ENCODE measurements around the gene IGSF3.
A peak's percentile ranks its signal among the peaks of the same experiment; 100 is the strongest.
"Not testable (repeated sequence)": the region's sequence is repeated elsewhere in the genome, so short reads cannot be mapped to it uniquely, and the experiment has no call there.

IGSF3 gene

DNA sequence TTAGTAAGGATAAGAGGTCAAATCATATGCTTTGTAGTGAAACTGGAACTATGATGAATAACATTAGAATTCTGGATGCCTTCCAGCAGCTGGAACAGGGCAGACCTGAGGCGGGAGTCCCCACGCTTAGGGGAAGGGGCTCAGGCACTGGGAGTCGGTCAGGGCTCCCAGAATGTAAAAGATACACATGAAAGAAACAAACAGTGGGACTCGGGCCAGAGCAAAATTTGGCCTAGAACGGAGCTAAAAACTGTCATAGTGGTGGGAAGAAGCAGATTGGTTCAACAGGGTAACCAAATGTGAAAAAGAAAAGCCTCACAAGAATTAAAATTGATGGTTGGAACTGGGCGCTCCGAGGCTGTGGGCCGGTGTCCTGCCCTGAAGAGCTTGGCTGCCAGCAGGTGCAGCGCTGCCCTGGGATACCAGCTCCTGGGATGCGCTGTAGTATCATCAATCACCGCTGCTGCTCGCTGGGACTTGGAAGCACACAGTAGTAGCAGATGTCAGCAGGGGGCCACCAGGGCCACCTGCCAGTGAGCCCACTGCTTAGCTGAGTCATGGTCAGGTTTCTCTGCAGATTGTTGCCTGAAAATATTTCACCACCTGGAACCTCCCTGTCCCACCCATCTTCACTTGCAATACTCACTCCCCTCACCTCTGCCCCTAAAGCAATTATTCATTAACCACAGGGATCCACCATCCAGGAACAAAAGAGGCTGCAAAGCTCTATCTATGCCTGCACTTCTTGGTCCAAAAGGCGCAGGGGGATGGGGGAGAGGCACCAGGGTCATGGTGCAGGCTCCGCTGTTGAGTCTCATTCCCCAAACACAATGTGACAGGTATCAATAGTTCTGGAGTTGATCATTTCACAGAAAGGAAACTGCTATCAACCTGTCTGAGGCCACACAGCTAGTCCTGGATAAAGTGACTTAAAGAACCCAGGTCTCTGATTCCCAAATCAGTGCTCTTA lies 24.9 kb downstream of the IGSF3 start:
- DNase-seq (ENCODE audit: low spot score); H3K9me3 Mint-ChIP-seq: not testable (repeated sequence)

DNA sequence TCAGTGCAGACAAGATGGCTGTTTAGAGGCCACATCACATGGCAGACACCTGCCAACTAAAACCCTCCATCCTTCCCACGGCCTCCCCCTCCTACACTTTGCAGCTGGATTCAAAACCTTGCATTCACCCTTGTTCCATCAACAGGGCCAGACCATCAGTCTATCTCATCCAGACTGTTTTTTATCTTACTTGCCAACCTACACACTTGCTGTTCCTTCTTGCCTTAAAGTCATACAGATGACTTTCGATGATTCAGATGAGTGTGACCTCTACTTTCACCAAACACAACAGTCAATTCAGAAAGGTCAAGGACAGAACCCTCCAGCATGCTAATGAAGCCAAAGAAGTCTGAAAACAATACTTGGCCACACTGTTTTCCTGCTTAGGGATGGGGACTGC lies 29.9 kb downstream of the IGSF3 start:
- not testable (repeated sequence) for H3K4me3 Mint-ChIP-seq; H3K27me3 Mint-ChIP-seq (ENCODE audit: low read depth); H3K36me3 Mint-ChIP-seq (ENCODE audit: low read depth); H3K27ac Mint-ChIP-seq; H3K9me3 Mint-ChIP-seq; H3K4me1 Mint-ChIP-seq (ENCODE audit: low read depth)
- DNase-seq (ENCODE audit: low spot score) = peak; percentile 50

More for the DNA sequence above, 24.9 kb downstream of the IGSF3 start:
- not testable (repeated sequence) for H3K27me3 Mint-ChIP-seq (ENCODE audit: low read depth); H3K27ac Mint-ChIP-seq; H3K4me1 Mint-ChIP-seq (ENCODE audit: low read depth); H3K36me3 Mint-ChIP-seq (ENCODE audit: low read depth); H3K4me3 Mint-ChIP-seq

DNA sequence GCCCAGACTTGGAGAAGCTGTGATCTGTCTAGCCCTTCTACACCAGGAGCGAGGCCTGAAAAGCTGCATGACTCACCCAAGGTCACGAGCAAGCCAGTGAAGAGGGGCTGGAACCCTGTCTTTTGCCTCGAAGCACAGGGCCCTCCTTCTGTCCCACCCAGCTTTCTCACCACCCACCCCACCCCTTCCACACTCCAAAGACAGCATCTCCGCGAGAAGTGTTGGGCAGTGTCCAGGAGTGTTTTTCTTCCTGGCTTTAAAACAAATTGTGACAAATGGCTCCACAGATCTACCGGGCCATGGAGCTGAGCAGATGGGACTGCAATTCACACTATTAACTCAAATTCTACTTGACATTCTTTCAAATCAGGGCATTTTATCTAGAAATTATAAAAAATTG lies 30.9 kb downstream of the IGSF3 start:
- H3K4me3 Mint-ChIP-seq; H3K4me1 Mint-ChIP-seq (ENCODE audit: low read depth); H3K27ac Mint-ChIP-seq; DNase-seq (ENCODE audit: low spot score); H3K9me3 Mint-ChIP-seq; H3K27me3 Mint-ChIP-seq (ENCODE audit: low read depth); H3K36me3 Mint-ChIP-seq (ENCODE audit: low read depth): not testable (repeated sequence)

DNA sequence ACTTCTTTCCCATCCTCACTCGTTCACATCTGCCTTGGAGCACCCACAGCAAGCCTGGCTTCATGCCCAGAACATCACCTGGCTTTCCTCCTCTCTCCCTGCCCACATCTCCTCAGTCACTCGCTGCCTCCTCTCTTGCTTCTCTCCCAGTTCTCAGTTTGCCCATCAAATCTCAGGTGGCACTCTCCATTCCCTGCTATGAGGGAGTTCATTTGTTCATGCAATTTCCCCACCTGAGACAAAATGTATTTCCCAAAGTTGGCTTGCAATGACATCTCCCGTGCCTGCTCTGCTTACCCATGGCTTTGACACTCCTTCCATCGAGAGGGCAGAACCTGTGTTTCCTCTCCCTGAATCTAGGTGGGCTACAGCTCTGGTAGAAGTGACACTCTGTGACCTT lies 33.1 kb downstream of the IGSF3 start:
- H3K27ac Mint-ChIP-seq; H3K9me3 Mint-ChIP-seq; H3K36me3 Mint-ChIP-seq (ENCODE audit: low read depth); H3K27me3 Mint-ChIP-seq (ENCODE audit: low read depth); H3K4me1 Mint-ChIP-seq (ENCODE audit: low read depth); DNase-seq (ENCODE audit: low spot score); H3K4me3 Mint-ChIP-seq: not testable (repeated sequence)

DNA sequence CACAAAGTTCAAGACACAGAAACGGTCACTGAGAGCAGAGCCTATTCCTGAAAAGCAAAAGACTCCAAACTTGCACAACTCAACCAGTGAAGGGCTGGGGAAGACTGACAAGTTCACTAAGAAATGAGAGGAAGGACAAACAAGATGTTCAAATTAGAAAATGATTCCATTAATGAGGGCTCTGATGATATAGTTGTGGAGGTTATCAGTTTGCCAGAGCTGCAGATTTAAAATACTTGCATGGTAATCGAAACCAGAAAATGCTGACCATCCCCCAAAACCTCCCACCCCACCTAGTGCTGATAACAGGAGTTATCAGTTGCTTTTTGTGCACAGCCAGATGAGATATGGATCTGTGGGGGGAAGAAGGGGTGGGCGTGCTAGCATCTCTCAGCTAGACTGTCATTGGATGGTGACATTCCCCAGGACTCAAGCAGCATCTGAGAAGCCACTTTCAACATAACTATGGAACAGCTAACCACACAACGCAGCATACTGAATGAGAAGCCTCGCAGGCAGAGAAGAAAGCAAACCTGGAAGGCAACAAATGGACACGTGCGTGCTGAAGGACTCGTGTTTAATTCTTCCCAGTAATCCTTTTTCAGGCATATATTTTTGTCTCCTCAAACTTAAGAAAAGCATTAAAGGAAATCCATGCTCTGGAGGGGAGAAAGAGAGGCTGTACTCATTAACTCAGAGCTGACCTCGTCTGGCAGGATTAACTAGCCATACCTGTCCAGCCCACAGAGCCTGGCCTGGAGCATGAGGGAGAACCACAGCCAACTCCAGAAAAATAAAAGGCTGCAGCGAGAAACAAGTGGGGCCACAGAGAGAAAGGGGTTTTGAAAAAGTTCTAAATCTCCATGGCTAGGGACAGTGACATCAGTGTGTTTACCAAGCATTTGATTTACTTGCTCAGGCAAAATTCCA lies 35.3 kb downstream of the IGSF3 start:
- peak; percentile 17 for DNase-seq (ENCODE audit: low spot score)

DNA sequence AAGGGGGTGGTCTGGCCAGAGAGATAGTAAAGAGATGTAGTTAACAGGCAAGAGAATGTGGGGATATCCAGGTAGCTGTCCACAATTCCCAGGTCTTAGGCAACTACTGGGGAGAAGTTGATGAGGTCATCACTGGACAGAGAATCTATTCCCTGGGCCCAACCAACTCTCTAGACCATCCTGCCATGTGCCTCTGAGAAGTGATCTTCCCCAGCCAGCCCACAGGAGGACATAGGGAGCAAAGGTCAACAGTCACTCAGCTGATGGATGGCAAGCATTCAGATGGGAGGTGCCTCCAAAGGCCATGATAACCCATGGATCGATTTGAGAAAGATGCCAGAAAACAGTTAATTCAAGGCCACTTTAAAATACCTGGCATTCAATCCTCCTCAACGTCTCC lies 36.0 kb downstream of the IGSF3 start:
- H3K4me1 Mint-ChIP-seq (ENCODE audit: low read depth); H3K27me3 Mint-ChIP-seq (ENCODE audit: low read depth); DNase-seq (ENCODE audit: low spot score); H3K27ac Mint-ChIP-seq; H3K9me3 Mint-ChIP-seq; H3K36me3 Mint-ChIP-seq (ENCODE audit: low read depth); H3K4me3 Mint-ChIP-seq: not testable (repeated sequence)

More for the DNA sequence above, 35.3 kb downstream of the IGSF3 start:
- not testable (repeated sequence) for H3K36me3 Mint-ChIP-seq (ENCODE audit: low read depth); H3K27me3 Mint-ChIP-seq (ENCODE audit: low read depth); H3K27ac Mint-ChIP-seq; H3K9me3 Mint-ChIP-seq; H3K4me3 Mint-ChIP-seq; H3K4me1 Mint-ChIP-seq (ENCODE audit: low read depth)

DNA sequence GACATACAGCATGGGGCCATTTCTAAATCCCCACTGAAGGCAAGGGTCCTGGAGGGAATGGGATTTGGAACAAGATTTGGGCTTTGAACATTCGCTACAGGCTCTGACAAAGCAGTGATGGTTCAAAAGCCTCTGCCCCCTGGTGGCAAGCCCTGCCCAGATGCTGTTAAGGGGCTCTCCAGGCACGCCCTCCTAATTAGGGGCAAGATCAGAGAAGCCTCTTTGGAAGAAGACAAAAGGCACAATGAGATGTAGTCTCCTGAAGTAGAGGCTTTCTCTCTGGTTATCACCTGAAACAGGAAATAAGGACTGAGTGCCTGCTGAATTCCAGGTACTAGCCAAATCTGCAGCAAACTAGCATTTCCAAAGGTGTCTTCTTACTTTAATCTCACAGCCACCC lies 37.5 kb downstream of the IGSF3 start:
- not testable (repeated sequence) for H3K9me3 Mint-ChIP-seq; DNase-seq (ENCODE audit: low spot score); H3K4me3 Mint-ChIP-seq; H3K36me3 Mint-ChIP-seq (ENCODE audit: low read depth); H3K27ac Mint-ChIP-seq; H3K27me3 Mint-ChIP-seq (ENCODE audit: low read depth)
- H3K4me1 Mint-ChIP-seq (ENCODE audit: low read depth) = peaks cover 11% of the 10 kb centered on the region

DNA sequence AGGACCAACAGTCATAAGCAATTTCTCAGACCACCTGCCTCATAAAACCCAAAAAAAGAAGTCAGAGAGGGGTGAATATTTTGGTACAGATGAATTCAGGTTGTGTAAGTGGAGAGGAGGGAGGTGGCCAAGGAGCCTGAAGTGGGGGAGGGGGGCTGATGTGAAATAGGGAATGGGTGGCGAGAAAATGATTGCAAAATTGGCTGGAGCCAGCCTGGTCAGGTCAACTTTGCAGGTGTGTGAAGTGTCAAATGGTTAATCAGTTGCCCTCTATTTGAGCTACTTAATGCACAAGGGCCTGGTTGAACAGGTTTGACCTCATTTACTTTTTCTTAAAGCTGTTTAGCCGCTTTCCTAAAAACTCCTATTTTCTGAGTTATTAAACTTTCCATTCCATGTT lies 38.1 kb downstream of the IGSF3 start:
- not testable (repeated sequence) for H3K9me3 Mint-ChIP-seq; DNase-seq (ENCODE audit: low spot score); H3K36me3 Mint-ChIP-seq (ENCODE audit: low read depth); H3K27ac Mint-ChIP-seq; H3K27me3 Mint-ChIP-seq (ENCODE audit: low read depth); H3K4me3 Mint-ChIP-seq
- H3K4me1 Mint-ChIP-seq (ENCODE audit: low read depth) = peaks cover 11% of the 10 kb centered on the region

DNA sequence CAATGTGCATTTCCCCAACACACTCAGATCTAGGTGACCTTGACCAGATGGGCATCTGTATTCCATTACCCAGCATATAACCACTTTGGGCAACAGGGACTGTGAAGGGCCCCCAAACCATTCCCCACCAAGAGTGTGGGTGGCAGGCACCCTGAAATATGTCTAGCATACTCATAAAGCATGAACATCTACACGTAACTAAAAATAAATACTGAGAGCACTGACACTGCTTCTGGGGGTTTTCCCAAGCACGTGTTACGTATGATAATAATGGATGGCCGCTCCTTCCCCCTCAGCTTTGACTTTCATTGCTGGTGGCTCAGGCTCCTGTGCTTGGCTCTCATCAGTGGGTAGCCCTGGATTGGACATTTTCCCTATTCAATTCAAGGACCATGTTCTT lies 39.1 kb downstream of the IGSF3 start:
- Mint-ChIP-seq H3K27ac (no peak overlapping the region), H3K36me3 (ENCODE audit: low read depth) (no peaks in the 10 kb centered on the region), H3K4me3 (no peak overlapping the region), H3K9me3 (no peaks in the 10 kb centered on the region), H3K27me3 (ENCODE audit: low read depth) (no peaks in the 10 kb centered on the region), H3K4me1 (ENCODE audit: low read depth) (peaks cover 11% of the 10 kb centered on the region)
- DNase-seq (ENCODE audit: low spot score) = peak; percentile 26

DNA sequence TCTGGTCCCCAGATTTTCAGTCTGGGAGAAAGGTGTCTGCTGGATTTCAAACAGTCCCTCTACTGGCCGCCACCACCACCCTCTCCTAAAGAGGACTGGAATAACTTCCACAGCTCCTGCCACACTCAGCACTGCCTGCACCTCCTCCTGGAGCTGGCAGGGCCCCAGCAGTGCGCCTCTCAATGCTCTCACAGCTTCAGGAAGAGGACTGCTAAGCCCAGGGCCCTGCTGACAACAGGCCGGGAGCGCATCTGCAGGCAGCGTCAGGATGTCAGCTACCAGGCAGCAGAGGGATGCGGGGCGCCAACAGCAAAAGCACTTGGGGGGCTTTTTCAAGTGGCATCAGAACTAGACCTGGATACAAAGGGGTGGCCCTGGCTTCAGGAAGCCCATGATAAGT lies 40.2 kb downstream of the IGSF3 start:
- not testable (repeated sequence) for H3K9me3 Mint-ChIP-seq; DNase-seq (ENCODE audit: low spot score); H3K4me3 Mint-ChIP-seq; H3K36me3 Mint-ChIP-seq (ENCODE audit: low read depth); H3K27ac Mint-ChIP-seq; H3K27me3 Mint-ChIP-seq (ENCODE audit: low read depth)
- peaks cover 11% of the 10 kb centered on the region for H3K4me1 Mint-ChIP-seq (ENCODE audit: low read depth)

DNA sequence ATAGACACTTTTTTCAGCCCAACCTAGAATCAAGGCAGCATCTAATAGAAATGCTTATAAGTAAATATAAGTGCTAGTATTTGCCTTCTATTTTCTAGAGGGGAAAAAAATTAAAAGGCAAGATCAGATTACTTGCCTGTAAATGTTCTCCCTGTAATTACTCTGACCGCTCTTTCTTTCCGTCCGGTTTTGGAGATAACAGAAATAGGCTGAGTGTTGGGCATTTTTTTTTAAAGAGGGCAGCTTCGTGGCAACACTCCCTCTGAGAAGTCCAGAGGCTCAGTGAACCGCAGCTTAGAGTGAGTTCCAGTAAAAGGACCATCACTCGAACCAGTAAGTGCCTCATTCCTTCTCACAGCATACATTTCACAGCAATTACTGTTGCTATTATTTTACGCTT lies 40.6 kb downstream of the IGSF3 start:
- not testable (repeated sequence) for DNase-seq (ENCODE audit: low spot score); H3K4me1 Mint-ChIP-seq (ENCODE audit: low read depth); H3K27me3 Mint-ChIP-seq (ENCODE audit: low read depth); H3K4me3 Mint-ChIP-seq; H3K9me3 Mint-ChIP-seq; H3K27ac Mint-ChIP-seq; H3K36me3 Mint-ChIP-seq (ENCODE audit: low read depth)

DNA sequence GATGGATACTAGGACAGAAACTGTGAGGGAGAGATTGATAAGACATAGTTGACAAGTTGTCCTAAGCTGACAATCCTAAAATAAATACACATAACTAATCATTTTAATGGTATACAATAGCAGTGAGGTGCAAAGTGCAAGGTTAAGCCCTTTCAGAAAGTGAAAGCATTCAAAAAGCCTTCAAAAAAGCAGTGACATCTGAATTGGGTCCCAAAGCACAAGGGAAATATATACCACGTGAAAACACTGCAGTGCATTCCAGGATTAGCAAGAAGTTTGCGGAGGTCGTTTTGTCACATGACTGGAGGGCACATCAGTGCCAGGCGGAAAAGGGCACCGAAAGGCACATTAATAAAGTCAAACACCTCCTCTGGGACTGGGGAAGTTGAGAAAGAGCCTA lies 42.4 kb downstream of the IGSF3 start:
- not testable (repeated sequence) for H3K36me3 Mint-ChIP-seq (ENCODE audit: low read depth); H3K27ac Mint-ChIP-seq; DNase-seq (ENCODE audit: low spot score); H3K4me3 Mint-ChIP-seq; H3K27me3 Mint-ChIP-seq (ENCODE audit: low read depth); H3K9me3 Mint-ChIP-seq; H3K4me1 Mint-ChIP-seq (ENCODE audit: low read depth)

DNA sequence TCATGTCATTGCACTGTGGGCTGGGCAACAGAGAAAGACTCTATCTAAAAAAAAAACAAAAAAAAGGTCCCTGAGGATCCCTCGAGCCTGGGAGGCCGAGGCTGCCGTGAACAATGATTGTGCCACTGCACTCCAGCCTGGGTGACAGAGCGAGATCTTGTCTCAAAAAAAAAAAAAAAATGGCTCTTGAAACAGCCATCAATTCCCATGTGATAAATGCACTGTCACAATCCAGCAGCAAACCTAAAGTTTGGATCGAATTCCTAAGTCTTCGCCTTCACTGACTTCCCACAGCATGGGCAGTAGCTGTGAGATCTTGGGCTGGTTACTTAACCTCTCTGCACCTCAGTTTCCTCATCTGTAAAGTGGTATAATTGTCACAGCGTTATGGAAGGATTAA lies 43.5 kb downstream of the IGSF3 start:
- H3K27me3 Mint-ChIP-seq (ENCODE audit: low read depth) = peaks cover 4% of the 10 kb centered on the region
- no peak overlapping the region for H3K27ac Mint-ChIP-seq
- DNase-seq (ENCODE audit: low spot score) = no peak
- no peaks in the 10 kb centered on the region for H3K9me3 Mint-ChIP-seq
- H3K4me3 Mint-ChIP-seq = no peak overlapping the region
- no peaks in the 10 kb centered on the region for H3K36me3 Mint-ChIP-seq (ENCODE audit: low read depth)
- H3K4me1 Mint-ChIP-seq (ENCODE audit: low read depth) = peaks cover 5% of the 10 kb centered on the region

DNA sequence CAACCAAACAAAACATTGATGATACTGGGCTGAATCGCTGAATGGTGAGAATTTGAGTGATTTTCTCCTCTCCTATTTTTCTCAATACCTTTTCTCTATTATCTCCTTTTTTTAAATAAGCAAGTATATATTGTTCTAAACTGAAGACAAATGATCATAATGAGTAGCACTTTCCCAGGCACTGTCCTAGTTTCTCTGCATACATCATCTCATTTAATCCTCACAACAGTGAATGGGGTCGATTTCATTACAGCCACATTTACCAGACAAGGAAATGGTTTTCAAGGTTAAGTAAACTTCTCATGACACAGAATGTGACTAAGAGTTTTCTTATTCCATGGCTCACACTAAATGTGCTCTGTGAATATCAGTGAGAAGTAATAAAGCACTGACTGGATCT lies 45.0 kb downstream of the IGSF3 start:
- not testable (repeated sequence) for H3K4me1 Mint-ChIP-seq (ENCODE audit: low read depth); DNase-seq (ENCODE audit: low spot score); H3K36me3 Mint-ChIP-seq (ENCODE audit: low read depth); H3K27ac Mint-ChIP-seq; H3K9me3 Mint-ChIP-seq; H3K4me3 Mint-ChIP-seq
- peaks cover 12% of the 10 kb centered on the region for H3K27me3 Mint-ChIP-seq (ENCODE audit: low read depth)
